HG03159 (cell line): ENCODE results near the gene VSTM5.

Source experiments
- ATAC-seq: cut with Tn5 transposase; IDR thresholded peaks from one replicate; pipeline ENCODE4 v1.9.1; 2021; ENCODE audit warnings: mild to moderate bottlenecking, moderate library complexity; ENCODE audit not compliant: unreplicated experiment

VSTM5 gene

DNA sequence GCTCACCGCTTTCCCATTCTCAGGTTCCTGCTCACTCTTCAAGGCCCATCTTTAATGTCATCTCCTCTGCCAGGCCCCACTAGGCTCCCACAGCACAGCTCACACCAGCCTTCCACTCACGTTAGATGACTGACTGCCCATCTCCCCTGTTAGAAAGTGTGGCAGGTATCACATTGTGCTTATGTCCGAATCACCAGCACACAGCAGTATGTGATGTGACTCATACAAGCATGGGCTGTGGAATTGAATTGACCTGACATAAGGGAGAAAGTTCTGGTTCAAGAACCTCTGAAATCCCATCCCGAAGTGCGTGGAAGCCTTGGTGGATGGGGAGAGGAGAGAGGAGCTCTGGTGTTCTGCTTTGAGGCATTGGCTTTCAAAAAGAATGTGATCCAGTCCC lies 6.5 kb downstream of the VSTM5 start:
- ATAC-seq, result no peak

DNA sequence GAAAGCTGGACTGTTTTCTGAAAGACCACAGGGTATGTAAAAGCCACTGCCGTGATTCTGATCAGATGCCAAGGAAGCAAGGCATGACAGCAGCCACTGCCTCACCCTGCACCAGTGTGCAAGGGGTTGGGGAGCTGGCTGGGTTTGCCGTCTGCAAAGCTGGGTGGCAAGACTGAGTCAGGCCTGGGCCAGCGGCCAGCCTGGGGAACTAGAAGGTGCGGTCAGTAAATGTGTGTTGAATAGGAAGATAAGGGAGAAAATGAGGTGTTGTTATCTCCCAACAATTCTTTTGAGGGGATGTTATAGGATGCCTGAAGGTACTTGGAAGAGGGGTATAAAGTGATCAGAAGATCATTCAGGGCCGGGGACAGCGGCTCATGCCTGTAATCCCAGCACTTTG lies 8.0 kb downstream of the VSTM5 start:
- no peak for ATAC-seq

DNA sequence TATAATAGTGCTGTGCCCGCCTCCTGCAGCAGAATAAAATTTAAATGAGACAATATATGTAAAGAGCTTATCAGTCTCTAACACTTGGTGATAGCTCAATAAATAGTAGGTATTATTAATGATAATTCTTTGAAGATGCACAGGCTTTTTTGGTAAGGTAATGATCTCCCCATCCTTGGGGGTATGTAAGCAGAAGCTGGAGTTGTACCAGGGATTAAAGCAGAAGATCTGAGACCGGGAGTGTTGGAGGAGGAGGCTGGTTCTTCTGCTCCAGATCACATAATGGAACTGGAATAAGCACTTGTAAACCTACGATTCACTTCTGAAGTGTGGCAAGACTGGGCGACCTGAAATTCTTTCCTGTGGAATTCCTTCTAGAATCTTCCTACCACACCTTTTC lies 8.4 kb downstream of the VSTM5 start:
- no peak for ATAC-seq

DNA sequence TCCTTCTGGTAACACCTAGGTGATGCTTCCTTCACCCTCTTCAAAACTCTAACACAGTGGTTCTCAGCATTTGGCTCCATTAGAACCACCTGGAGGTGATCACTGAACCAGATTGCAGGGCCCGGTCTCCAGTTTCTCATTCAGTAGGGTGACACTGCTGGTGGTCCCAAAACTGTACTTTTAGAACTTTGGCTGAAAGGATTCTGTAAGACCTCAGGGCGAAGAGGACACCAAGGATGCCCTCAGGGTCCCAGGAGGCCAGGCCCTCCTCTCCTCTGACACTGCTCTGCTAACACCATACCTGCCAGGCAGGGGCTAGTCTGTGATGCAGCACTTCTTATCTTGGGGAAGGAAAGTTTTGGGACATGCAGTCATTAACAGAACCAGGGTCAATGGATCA lies 9.0 kb downstream of the VSTM5 start:
- ATAC-seq, result no peak

DNA sequence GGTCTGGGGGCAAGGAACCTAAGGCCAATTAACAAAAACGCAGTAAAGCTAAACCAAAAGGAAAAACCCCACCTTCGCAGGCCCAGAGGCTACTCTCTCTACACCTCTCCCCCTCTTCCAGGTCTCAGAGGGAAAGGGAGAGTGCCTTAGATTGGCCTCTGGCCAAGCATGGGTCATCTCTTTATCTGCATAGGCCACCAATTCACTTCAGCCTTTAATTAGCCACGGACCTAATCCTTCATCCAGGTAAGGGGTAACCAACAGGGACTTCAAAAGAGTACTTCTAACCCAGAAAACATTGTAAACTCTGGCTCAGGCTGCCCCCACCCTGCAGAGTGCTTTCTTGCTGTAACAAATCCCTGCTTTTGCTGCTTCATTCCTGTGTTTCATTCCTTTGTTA lies 9.4 kb downstream of the VSTM5 start:
- no peak for ATAC-seq

DNA sequence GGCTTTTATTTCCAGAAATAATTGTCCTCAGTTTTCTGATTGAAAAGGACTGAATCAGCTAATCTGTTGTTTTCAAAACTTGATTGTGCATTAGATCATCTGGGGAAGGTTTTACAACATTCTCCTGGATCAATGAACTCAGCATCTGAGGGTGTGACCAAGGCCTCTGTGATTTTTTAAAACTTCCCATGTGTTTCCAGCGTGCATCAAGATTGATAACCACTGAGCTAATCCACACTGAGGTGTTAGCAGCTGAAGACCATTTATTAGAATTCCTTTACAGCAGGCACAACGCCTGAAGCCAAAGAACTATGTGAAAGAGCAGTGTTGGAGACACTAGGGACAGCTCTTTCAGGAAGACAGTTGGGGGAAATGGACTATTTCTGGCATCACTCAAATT lies 10.2 kb downstream of the VSTM5 start:
- ATAC-seq, result no peak

DNA sequence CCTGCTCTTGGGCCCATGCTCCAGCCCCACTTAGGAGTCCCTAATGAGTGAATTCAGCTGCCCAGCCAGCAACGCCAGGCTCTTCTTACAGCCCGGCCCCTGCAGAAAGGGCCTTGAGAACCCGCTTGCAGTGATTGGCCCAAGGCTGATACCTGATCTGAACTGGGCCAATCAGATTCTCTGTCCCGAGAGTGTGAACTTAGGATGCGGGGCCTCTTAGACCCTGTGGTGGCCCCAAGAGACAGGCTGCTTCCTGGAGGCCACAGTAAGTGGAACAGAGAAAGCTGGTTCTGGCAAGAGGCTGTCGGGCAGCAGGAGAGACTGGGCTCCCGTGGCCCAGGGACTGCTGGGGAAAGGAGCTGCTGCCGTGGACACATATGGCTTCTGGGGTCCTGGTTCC lies 11.5 kb downstream of the VSTM5 start:
- ATAC-seq, result no peak

DNA sequence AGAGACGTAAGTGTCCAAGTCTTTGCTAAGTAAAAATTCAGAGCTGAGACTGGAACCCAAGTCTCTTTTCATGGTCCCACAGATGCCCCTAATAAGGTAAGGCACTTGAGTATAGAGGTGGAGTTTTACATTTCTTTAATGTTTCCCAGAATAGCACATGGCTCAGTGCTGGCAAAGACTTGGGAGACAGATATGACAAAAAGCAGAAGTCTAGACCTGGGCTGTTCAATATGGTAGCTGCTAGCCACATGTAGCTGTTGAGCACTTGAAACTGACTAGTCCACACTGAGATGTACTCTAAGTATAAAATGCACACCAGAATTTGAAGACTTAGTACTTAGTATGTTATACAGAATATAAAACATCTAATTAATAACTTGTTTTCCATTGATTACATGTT lies 17.6 kb downstream of the VSTM5 start:
- no peak for ATAC-seq

DNA sequence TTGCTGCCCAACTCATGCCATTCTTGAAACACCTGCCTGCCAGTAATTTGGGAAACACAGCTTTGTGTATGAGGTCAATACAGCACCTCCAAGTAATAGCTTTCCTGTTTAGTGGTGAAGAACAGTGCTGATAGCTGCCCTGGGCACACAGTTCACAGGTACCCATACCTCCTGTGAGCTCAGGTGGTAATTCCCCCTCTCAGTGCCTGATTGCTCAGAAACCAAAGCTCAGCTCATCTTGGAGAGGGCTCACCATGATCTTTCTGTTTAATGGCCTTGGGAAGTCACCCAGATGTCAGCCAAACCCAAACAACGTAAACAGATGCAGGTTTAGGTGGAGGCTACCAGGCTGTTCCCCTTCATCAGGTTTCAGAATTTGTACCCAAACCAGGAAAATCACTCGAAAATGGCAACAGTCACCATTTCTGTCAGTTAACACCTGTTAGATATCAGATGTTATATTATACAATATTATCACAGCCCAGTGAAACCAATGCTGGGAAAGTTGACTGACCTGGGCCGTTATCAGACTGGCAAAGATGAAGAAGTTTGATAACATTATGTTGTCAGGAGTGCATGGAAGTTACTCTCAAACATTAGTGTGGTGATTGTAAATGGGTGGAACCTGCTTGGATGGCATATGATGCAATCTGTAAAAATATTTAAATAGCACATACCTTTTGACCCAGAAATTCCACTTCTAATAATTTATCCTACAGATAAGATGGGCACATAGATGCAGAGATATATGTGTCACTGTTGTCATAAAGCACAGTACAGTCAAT lies 18.9 kb downstream of the VSTM5 start:
- no peak for ATAC-seq

- ATAC-seq, result no peak
Measured at GRCh38 chr11:93829598-93829997, 20.8 kb downstream of the VSTM5 start.

- ATAC-seq, result no peak
Measured at GRCh38 chr11:93827363-93827762, 23.1 kb downstream of the VSTM5 start.

GRCh38 chr11:93823210-93823609 lies 27.2 kb downstream of the VSTM5 start:
- ATAC-seq, result no peak

DNA sequence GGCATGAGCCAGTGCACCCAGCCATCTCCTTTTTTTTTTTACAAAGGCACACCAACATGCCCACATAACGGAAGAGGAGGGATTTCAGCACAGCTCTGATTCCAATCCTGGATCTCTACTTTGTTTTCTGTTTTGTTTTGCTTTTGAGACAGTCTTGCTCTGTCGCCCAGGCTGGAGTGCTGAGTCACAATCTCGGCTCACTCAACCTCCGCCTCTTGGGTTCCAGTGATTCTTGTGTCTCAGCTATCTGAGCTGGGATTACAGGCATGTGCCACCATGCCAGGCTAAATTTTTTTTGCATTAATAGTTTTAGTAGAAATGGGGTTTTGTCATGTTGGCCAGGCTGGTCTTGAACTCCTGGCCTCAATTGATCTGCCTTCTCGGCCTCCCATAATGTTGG lies 28.1 kb downstream of the VSTM5 start:
- ATAC-seq, result no peak

DNA sequence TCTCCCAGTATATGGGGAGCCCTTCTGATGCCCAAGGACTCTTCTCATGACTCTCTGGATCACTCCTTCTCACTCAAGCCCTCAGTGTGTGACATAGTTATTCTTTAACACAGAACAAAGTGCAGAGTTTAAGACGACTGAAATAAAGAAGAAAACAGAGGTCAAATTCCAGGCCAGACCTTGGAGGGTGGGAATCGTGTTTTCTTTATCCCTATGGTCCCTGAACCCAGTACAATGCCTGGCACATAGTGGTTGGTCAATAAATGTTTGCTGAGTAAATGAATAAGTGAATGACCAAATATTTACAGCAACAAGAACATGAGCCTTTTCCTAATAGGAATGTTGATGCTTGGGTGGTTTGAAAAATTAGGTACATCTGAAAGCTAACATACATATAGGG lies 28.8 kb downstream of the VSTM5 start:
- ATAC-seq, result no peak

DNA sequence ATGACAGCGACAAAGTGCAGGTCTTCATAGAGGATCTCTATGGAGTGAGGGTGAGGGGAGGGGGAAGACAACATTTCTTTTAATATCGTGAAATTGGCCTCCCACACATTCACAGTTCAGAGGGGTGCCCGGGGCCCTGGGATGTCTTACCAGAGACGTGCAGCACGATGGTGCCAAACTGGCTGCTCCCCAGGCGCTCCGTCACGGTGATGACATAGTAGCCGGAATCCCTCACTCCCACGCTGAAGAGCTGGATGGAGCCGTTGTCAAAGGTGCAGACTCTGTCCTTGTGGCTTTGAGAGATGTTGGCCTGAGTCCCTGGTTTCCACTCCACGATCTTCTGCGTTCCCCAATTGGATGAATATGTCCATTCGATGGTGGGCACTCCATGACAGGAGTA lies 29.6 kb downstream of the VSTM5 start:
- no peak for ATAC-seq

GRCh38 chr11:93819966-93820695 lies 30.3 kb downstream of the VSTM5 start:
- ATAC-seq, result no peak

DNA sequence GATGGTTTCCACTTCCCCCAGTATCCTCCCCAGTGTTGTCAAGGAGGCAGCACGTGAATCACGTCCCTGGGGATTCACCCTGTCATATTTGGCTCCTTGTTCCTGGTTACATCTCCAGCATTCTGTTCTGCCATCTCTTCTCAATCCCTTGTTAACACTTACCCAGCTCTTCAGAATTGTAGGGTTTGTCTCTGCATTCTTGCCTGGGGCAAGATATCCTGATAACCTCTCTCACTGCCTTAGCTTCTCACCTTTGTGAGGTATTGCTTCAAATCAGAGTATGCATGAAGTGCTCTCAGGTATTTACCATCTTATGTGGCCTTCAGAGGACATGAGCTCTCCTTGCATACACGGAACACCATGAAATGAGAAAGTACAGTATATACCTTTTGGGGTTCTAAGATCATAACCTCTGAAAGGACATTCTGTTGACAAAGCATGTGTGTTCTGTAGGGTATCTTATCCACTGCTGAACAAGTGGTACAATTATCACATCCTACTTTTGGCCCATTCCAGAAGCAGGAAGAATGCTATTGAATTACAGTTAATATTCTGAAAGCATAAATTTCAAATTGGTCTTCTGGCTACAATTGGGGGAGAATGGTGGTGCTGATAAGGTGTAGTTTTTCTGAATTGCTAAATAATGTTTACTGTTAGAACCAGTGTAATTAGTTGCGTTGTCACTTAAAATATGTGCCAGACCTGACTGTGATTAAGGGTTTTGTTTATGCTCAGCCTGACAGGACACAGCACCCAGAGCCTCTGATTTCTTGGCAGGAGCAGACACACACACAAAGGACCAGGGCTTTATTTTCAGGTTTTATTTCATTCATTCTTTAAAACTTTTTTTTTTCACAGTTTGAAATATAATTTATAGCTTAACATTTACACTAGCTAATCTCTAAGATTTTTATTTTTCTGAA lies 32.7 kb downstream of the VSTM5 start:
- no peak for ATAC-seq

- no peak for ATAC-seq
Measured at GRCh38 chr11:93814966-93815633, 35.3 kb downstream of the VSTM5 start.

GRCh38 chr11:93813974-93814373 lies 36.4 kb downstream of the VSTM5 start:
- ATAC-seq, result no peak

DNA sequence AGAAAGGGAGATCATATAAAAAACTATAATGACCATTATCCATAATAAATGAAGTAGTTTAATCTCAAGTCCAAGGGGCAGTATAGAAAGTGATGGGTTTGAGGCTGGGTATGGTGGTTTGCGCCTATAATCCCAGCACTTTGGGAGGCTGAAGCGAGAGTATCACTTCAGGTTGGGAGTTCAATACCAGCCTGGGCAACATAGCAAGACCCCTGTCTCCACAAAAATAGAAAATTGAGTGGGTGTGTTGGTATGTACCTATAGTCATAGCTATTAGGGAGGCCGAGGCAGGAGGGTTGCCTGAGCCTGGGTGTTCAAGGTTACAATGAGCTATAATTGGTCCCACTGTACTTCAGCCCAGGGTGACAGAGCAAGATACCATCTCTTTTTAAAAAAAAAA lies 42.4 kb downstream of the VSTM5 start:
- ATAC-seq, result no peak

- no peak for ATAC-seq
Measured at GRCh38 chr11:93804879-93805278, 45.5 kb downstream of the VSTM5 start.
